Measurements from ENCODE around the gene CD47.

DNA sequence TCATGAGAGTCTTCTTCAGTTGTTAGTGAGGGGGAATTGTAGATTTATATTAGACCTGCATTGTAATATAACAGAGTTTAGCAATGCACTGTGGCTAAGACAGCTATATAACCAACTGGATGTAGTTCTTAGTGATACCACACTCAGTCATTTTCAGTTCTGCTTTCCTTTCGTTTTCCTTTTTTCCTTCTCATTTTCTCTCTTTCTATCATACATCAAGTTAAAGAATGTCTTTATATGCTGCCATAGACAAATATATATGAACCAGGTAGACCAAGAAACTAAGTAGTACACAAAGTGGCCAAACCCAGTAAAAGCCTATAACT, 43.7 kb upstream of the CD47 start:
- TF ChIP-seq, protein P1, sequence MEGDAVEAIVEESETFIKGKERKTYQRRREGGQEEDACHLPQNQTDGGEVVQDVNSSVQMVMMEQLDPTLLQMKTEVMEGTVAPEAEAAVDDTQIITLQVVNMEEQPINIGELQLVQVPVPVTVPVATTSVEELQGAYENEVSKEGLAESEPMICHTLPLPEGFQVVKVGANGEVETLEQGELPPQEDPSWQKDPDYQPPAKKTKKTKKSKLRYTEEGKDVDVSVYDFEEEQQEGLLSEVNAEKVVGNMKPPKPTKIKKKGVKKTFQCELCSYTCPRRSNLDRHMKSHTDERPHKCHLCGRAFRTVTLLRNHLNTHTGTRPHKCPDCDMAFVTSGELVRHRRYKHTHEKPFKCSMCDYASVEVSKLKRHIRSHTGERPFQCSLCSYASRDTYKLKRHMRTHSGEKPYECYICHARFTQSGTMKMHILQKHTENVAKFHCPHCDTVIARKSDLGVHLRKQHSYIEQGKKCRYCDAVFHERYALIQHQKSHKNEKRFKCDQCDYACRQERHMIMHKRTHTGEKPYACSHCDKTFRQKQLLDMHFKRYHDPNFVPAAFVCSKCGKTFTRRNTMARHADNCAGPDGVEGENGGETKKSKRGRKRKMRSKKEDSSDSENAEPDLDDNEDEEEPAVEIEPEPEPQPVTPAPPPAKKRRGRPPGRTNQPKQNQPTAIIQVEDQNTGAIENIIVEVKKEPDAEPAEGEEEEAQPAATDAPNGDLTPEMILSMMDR (IDR thresholded peaks at IDR 0.05; ENCODE audit: poor library complexity), result no peak
- TF ChIP-seq EZH2phosphoT487 (IDR thresholded peaks at IDR 0.05; ENCODE audit: low read depth, severe bottlenecking, unreplicated experiment) (no peak), EZH2 (IDR thresholded peaks at IDR 0.05; ENCODE audit: borderline replicate concordance) (no peak)
